GM12878 (cell line): ENCODE data around the gene R3HDM2. TPM values are rescaled to one million over a fixed set of nuclear protein-coding genes. Genes with fewer than 3 reads are reported as not detected.

Source experiments
- ATAC-seq: fragments of 200-7000 bp; cut with Tn5 transposase; 3 replicates; pipeline ENCODE4 v1.9.1; 2020; ENCODE audit warnings: mild to moderate bottlenecking, moderate library complexity
- BruUV-seq: library from RNA; stranded (reverse); fragments of 400-500 nt; replicated peaks from 2 replicates; lab custom pipeline; 2021; lab: Mats Ljungman, UMichigan
- CTCF ChIA-PET: fragments of 300-600 bp; sonication (Branson Sonifier 250); formaldehyde crosslinking; extraction: SDS; loops from one replicate; lab custom pipeline; 2021; ENCODE audit warnings: inconsistent platforms; lab: Yijun Ruan, JAX
- POLR2A ChIA-PET: fragments of 350-600 bp; formaldehyde crosslinking; extraction: SDS; loops from one replicate; lab custom pipeline; 2021; ENCODE audit warnings: inconsistent platforms; lab: Charles Lee
- RAD21 ChIA-PET: fragments of 300-600 bp; sonication (Branson Sonifier 250); formaldehyde crosslinking; loops from one replicate; lab custom pipeline; 2023; ENCODE audit warnings: antibody characterized with exemption; ENCODE audit not compliant: unreplicated experiment; lab: Charles Lee
- SMC1A ChIA-PET: fragments of 300-600 bp; sonication (Branson Sonifier 250); formaldehyde crosslinking; loops from one replicate; lab custom pipeline; 2023; ENCODE audit not compliant: unreplicated experiment, uncharacterized antibody; lab: Charles Lee
- DNase-seq: peaks from one replicate; pipeline ENCODE4 v3.0.0-alpha.2; 2011; ENCODE audit warnings: low read depth, low spot score
- FAIRE-seq: peaks from 3 replicates; lab custom pipeline; 2011; peaks lifted over from hg19 to GRCh38; lab: Jason Lieb, UNC
- H2AFZ ChIP-seq: 2 replicates; pipeline ENCODE4 v1.6.0; 2011; ENCODE audit warnings: low read depth, low read length, control low read depth; ENCODE audit not compliant: control insufficient read depth
- H3K27ac ChIP-seq: 2 replicates; pipeline ENCODE4 v1.5.1; 2011; ENCODE audit warnings: control low read depth; ENCODE audit not compliant: control insufficient read depth, insufficient read depth
- H3K27me3 ChIP-seq, 2 experiments: replicated peaks in 1 of 2; 2 replicates each; pipeline versions ENCODE4 v1.6.0 to v1.6.1; 2011; ENCODE audit warnings: low read length in 1 of 2; ENCODE audit not compliant: control insufficient read depth in 2 of 2, insufficient read depth in 2 of 2
- H3K36me3 ChIP-seq, 2 experiments: 2 replicates each; pipeline ENCODE4 v1.5.1; 2011; ENCODE audit warnings: low read length in 1 of 2; ENCODE audit not compliant: control insufficient read depth in 2 of 2, insufficient read depth in 2 of 2
- H3K4me1 ChIP-seq: 2 replicates; pipeline ENCODE4 v1.6.1; 2011; ENCODE audit warnings: mild to moderate bottlenecking, low read length, moderate library complexity, mixed read lengths; ENCODE audit not compliant: control insufficient read depth, insufficient read depth
- H3K4me2 ChIP-seq: 2 replicates; pipeline ENCODE4 v1.6.0; 2011; ENCODE audit warnings: control low read depth; ENCODE audit not compliant: control insufficient read depth, insufficient read depth
- H3K4me3 ChIP-seq: fragments of 200-600 bp; sonication (generic); 2 replicates; pipeline ENCODE4 v1.5.1; 2016
- H3K79me2 ChIP-seq: 2 replicates; pipeline ENCODE4 v1.6.0; 2011; ENCODE audit warnings: low read length; ENCODE audit not compliant: control insufficient read depth, insufficient read depth
- H3K9ac ChIP-seq: 2 replicates; pipeline ENCODE4 v1.8.0; 2011; ENCODE audit warnings: low read length, control low read depth, mixed read lengths; ENCODE audit not compliant: control insufficient read depth, insufficient read depth
- H3K9me3 ChIP-seq: replicated peaks from 3 replicates; pipeline ENCODE4 v1.5.1; 2011; ENCODE audit warnings: mild to moderate bottlenecking, low read length; ENCODE audit not compliant: control insufficient read depth, insufficient read depth
- H4K20me1 ChIP-seq: 2 replicates; pipeline ENCODE4 v1.6.0; 2011; ENCODE audit not compliant: control insufficient read depth, insufficient read depth
- BRCA1 ChIP-seq: IDR thresholded peaks from 2 replicates; pipeline ENCODE4 v1.6.1; 2011; ENCODE audit warnings: low read depth, low read length, improper control_type of control experiment
- ESRRA ChIP-seq: IDR thresholded peaks from 2 replicates; pipeline ENCODE4 v1.6.1; 2012; ENCODE audit warnings: mild to moderate bottlenecking, low read length, improper control_type of control experiment
- FOXK2 ChIP-seq: fragments of 450-650 bp; IDR thresholded peaks from 2 replicates; pipeline ENCODE4 v1.6.1; 2017; ENCODE audit warnings: mild to moderate bottlenecking, moderate library complexity
- KAT2A ChIP-seq: conservative IDR thresholded peaks from 2 replicates; pipeline ENCODE4 v1.6.1; 2011; ENCODE audit warnings: low read depth, low read length; ENCODE audit not compliant: control insufficient read depth
- MXI1 ChIP-seq: fragments of 150-350 bp; IDR thresholded peaks from 2 replicates; pipeline ENCODE4 v1.6.1; 2011; ENCODE audit warnings: low read depth, mild to moderate bottlenecking, inconsistent platforms, low read length, improper control_type of control experiment
- NBN ChIP-seq: fragments of 450-650 bp; IDR thresholded peaks from 2 replicates; pipeline ENCODE4 v1.6.1; 2016
- NFXL1 ChIP-seq: fragments of 450-650 bp; IDR thresholded peaks from 2 replicates; pipeline ENCODE4 v1.6.1; 2017; ENCODE audit warnings: antibody characterized with exemption, mild to moderate bottlenecking, borderline replicate concordance
- POU2F2 ChIP-seq: IDR thresholded peaks from 3 replicates; pipeline ENCODE4 v1.6.1; 2011; ENCODE audit warnings: low read depth, mild to moderate bottlenecking, low read length, borderline replicate concordance
- SKIL ChIP-seq: fragments of 450-650 bp; IDR thresholded peaks from 2 replicates; pipeline ENCODE4 v1.6.1; 2017; ENCODE audit warnings: mild to moderate bottlenecking, low read depth, inconsistent platforms; ENCODE audit not compliant: poor library complexity, severe bottlenecking
- TAF1 ChIP-seq: IDR thresholded peaks from 2 replicates; pipeline ENCODE4 v1.6.1; 2011; ENCODE audit warnings: mild to moderate bottlenecking, low read depth, low read length, borderline replicate concordance
- TBL1XR1 ChIP-seq: IDR thresholded peaks from 2 replicates; pipeline ENCODE4 v1.6.1; 2012; ENCODE audit warnings: low read depth, low read length, improper control_type of control experiment
- USF2 ChIP-seq: IDR thresholded peaks from 2 replicates; pipeline ENCODE4 v1.6.1; 2011; ENCODE audit warnings: low read depth, low read length, improper control_type of control experiment, borderline replicate concordance
- WRNIP1 ChIP-seq: IDR thresholded peaks from 2 replicates; pipeline ENCODE4 v1.6.1; 2011; ENCODE audit warnings: low read depth, low read length, improper control_type of control experiment, borderline replicate concordance
- ZBTB33 ChIP-seq: fragments of 450-650 bp; IDR thresholded peaks from 2 replicates; pipeline ENCODE4 v1.6.1; 2017; ENCODE audit warnings: mild to moderate bottlenecking
- ZNF274 ChIP-seq: IDR thresholded peaks from one replicate; pipeline ENCODE4 v1.8.0; 2011; ENCODE audit not compliant: insufficient read length, insufficient read depth
- ZNF687 ChIP-seq: fragments of 450-650 bp; IDR thresholded peaks from 2 replicates; pipeline ENCODE4 v1.6.1; 2017; ENCODE audit warnings: mild to moderate bottlenecking, moderate library complexity
- in situ Hi-C: fragments of 300-500 bp; cut with MboI; formaldehyde crosslinking; loops from 9 replicates; pipeline ENCODE4 v1.14.3; 2018; ENCODE audit warnings: mixed read lengths
- intact Hi-C: fragments of 100-400 bp; cut with micrococcal nuclease; formaldehyde crosslinking; loops from one replicate; pipeline ENCODE4 v1.14.2; 2022; ENCODE audit not compliant: unreplicated experiment
- polyA plus RNA-seq, 11 experiments: library from polyadenylated mRNA; depleted of rRNA in 4 of 11; unstranded in 6 of 11; stranded (reverse) in 5 of 11; fragments of >200 nt; fragmentation: Nextera tagmentation in 4 of 11; fragmentation: Illumina TruSeq in 1 of 11; extraction: Ambion mirVana in 4 of 11; extraction: Trizol in 1 of 11; gene quantifications; 1 replicate in 1 of 11; 2 replicates in 10 of 11; pipeline versions ENCODE4 v1.2.1 to v1.2.3, GENCODE V29; 2011 to 2016; ENCODE audit warnings: inconsistent platforms in 2 of 11, missing spikeins in 2 of 11, low read depth in 1 of 11
- total RNA-seq, 4 experiments: library from RNA; depleted of rRNA in 3 of 4; stranded (reverse); fragments of >200 nt in 3 of 4; fragmentation: Illumina TruSeq in 1 of 4; extraction: Trizol in 1 of 4; gene quantifications; 2 replicates each; pipeline versions ENCODE4 v1.2.1 to v1.2.3, GENCODE V29; 2013 to 2021

Gene R3HDM2
- total and polyA plus RNA-seq, 10 of the 15 experiments (the other 5 are each of a cell fraction or from before 2014, with no cell fraction given) = 4.6 to 26.1 (median 11.2) TPM

- no peak for TF ChIP-seq POU2F2
- no peak for TF ChIP-seq USF2
- TF ChIP-seq NFXL1 = no peak
- no peak for TF ChIP-seq NBN
- no peak for TF ChIP-seq FOXK2
- TF ChIP-seq KAT2A = no peak
- TF ChIP-seq BRCA1 = no peak
- no peak for TF ChIP-seq ZNF687
- no peak for TF ChIP-seq ESRRA
- TF ChIP-seq MXI1 = no peak
- no peak for TF ChIP-seq ZBTB33
- no peak for TF ChIP-seq TAF1
- no peak for TF ChIP-seq WRNIP1
- no peak for TF ChIP-seq SKIL
- TF ChIP-seq ZNF274 = no peak
- no peak for TF ChIP-seq TBL1XR1
- DNase-seq (no peak), FAIRE-seq (no peak), ATAC-seq (no peak)
- no peak overlapping the region for H3K9ac ChIP-seq
- POLR2A ChIA-PET = no interaction called here
- intact Hi-C loops (no loop called here), in situ Hi-C loops (no loop called here)
- no peaks in the 10 kb centered on the region for H3K79me2 ChIP-seq
- CTCF ChIA-PET = interaction anchor here (1.0 to 5.2 kb wide), 5 partner anchors 10 to 185 kb away, joined by 3 to 26 read pairs (median 4); no protein-coding TSS in a partner anchor
- no peak overlapping the region for H3K27ac ChIP-seq
- SMC1A ChIA-PET = interaction anchor here (1.3 kb wide), 1 partner anchor 17 kb away, joined by 3 read pairs; no protein-coding TSS in a partner anchor
- no peaks in the 10 kb centered on the region for H3K9me3 ChIP-seq
- H3K36me3 ChIP-seq = peaks cover 5 to 14% of the 10 kb centered on the region in 2 experiments; a peak in 3 of 4 replicates
- no peaks in the 10 kb centered on the region for H4K20me1 ChIP-seq
- BruUV-seq = no TSS peak
- H3K4me3 ChIP-seq = no peak overlapping the region
- no peaks in the 10 kb centered on the region for H3K4me1 ChIP-seq
- H3K4me2 ChIP-seq = no peak overlapping the region
- H3K27me3 ChIP-seq = no peaks in the 10 kb centered on the region
- no peak overlapping the region for H2AFZ ChIP-seq
- RAD21 ChIA-PET = interaction anchor here (1.0 kb wide), 1 partner anchor 179 kb away, joined by 3 read pairs; no protein-coding TSS in a partner anchor
These were observed 157.3 kb downstream of the R3HDM2 start for GRCh38 chr12:57273516-57273915.
